NCI-H748 (cell line): ENCODE measurements around the gene CNDP2.
"Not testable (repeated sequence)": the region's sequence is repeated elsewhere in the genome, so short reads cannot be mapped to it uniquely, and the experiment has no call there.

ENCODE experiments used
- DNase-seq: peaks from one replicate; lab custom pipeline; 2025; ENCODE audit not compliant: unreplicated experiment; lab: John Stamatoyannopoulos, UW

CNDP2 gene

DNA sequence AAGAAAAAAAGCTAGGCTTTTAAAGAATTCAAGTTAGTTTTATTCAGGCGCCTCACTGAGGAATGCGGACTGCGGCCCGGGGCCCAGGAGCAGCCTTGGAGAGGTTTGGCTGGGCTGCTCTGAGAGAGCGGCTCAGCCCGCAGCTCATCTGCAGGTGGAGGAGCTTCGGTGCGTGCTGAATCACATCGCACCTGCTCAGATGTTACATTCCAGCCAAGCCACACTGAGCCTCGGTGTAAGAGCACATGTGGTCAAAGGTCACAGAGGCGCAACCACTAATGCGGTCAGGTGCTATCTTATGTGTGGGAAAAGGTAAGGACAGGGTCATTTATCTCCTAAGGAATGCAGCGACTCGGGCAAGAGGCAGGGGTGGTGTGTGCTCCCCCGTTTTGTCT, 21.1 kb downstream of the CNDP2 start:
- DNase-seq, result no peak

DNA sequence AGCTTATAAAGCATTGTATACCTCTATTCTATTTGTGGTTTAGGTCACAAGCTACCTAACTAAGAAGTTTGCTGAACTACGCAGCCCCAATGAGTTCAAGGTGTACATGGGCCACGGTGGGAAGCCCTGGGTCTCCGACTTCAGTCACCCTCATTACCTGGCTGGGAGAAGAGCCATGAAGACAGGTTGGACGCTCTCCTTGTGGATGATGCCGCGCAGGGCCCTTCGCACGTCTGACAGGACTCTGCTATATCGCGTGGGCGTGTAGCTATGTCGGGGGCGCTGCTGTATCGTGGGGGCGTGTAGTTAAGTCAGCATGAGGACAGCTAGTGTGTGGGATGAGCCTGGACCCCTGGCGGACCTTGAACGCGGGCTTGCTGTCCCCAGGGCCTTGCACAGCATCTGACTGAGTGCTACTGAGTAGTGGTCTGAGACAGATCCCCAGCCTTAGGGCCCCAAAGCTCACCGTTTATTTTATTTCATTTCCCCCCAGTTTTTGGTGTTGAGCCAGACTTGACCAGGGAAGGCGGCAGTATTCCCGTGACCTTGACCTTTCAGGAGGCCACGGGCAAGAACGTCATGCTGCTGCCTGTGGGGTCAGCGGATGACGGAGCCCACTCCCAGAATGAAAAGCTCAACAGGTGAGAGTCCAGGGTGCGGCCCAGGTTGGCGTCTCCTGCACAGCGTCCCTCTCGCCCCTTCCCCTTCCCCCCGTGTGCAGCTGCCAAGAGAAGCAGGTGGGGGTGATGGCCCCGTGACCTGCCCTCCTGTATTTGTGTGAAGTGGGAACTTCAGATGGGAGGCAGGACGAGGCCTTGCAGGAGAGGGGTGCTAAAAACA, 22.5 kb downstream of the CNDP2 start:
- no peak for DNase-seq

DNA sequence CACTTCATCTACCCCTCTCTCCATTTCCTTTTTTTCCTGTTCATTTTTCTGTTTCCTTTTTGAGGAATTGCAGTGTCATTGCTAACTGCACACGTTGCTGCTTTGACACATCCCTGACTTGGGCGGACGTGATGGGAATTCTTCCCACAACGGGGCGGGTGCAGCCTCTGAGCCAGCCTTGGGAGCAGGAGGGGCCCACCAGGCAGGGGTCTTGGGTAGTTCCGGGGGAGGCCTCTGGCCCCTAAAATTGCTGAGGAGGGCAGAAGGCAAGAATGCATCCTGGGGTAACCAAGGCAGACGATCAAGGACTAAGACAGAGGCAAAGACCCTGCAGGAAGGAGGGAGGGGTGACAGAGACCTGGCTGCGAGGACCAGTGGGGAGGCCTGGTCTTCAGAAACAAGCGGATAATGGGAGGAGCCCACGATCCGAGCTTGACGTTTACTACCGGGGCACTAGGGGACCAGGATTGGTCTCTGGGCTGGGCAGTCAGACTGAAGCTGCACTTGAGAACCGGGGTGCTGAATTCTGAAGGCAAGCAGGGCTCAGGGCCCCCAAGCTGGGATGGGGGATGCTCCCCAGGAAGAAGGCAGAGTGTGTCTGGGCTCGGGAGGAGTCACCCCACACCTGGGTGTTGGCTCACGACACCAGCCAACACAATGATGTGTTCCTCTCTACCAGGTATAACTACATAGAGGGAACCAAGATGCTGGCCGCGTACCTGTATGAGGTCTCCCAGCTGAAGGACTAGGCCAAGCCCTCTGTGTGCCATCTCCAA, 23.3 kb downstream of the CNDP2 start:
- DNase-seq, result no peak

DNA sequence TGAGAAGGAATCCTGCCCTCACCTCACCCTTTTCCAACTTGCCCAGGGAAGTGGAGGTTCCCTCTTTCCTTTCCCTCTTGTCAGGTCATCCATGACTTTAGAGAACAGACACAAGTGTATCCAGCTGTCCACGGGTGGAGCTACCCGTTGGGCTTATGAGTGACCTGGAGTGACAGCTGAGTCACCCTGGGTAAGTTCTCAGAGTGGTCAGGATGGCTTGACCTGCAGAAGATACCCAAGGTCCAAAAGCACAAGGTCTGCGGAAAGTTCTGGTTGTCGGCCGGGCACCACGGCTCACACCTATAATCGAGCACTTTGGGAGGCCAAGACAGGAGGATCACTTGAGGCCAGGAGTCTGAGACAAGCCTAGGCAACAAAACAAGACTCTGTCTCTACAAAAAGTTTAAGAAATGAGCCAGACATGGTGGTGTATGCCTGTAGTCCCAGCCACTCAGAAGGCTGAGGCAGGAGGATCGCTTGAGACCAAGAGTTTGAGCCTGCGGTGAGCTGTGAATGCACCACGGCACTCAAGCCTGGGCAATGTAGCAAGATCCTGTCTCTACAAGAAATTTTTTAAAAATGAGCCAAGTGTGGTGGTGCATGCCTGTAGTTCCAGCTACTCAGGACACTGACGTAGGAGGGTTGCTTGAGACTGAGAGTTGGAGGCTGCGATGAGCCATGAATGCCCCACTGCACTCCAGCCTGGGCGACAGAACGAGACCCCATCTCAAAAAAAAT, 24.1 kb downstream of the CNDP2 start:
- DNase-seq, result no peak

DNA sequence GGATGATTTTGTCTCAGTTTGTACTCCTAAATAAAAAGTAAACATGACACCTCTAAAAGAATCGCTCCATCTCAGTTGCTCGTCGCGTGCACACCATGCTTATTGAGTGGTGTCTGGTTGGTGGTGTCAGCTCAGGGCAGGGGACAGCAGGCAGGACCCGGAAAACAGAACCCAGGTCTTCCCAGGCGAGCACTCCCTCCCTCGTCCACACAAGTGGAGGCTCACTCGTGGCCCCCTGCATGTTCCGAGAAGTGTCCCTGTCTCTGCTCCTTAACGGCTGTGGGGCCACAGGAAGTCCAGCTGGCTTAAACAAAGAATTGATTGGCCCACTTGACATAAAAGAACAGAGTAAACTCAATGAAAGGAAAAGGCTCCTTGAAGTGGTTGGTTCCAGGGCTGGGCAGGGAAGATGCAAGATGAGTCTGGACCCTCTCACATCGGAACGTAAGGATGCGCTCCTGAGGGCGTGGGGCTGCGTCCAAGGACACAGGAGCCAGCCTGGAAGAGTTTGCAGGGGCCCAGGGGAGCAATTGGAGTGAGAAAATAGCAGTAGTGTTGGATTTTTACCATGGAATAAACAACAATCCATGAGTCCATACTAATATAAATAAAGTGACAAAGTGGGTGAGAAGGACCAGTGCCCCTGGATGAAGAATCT, 25.0 kb downstream of the CNDP2 start:
- DNase-seq, result no peak

DNA sequence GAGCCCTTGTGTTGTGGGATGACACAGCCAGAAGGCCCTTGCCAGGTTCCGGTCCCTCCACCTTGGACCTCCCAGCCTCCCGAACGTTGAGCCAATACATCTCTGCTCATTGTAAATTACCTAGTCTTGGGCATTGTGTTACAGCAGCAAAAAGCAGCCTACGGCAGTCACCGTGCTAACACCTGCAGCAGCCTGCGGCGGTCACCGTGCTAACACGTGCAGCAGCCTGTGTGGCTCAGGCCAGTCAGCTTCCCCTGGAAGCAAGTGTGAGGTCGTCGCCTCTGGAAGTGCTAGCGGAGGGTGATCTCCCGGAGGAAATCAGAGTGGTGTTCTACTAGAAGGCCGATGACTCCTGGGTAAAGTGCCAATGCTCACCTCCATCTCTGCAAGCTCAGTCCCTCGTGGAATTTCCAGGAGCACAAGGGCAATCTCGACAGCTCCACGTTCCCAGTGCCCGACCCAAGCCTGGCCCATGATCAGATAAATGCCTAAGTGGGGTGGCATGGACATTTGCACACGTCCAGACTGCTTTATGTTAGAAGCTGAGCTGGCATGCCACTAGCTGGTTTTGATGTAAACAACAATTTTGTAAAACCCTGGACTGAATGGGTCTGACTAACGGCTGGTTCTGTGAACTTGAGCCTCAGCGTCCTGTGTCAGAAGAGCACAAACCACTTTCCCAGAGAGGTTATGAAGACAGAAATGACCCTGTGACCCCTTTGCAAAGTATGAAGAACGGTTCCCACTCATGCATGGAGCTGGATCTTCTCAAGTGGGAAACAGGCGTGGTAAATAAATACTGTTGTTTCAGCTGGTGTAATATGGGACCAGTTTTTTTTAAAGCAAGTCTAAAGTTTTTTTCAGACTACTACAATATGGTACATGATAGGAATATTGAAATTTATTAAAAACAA, 26.7 kb downstream of the CNDP2 start:
- no peak for DNase-seq

DNA sequence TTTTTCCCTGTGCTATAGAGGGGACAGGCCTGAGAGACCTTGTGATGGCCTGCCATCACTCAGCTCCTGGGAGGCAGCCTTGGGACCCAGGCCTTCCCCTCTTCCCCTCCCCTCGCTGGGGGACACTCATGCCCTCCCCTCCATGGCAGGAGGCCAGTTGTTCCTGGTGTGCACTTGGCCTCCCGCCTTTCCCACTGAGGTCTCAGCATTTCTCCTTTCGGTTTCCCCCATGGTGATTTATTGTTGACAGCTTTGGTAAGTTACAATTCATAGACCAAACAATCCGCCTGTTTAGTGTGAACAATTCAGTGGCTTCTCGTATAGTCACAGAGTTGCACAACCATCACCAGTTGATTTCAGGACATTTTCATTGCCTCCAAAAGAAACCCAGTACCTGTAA, 27.9 kb downstream of the CNDP2 start:
- DNase-seq, result no peak

DNA sequence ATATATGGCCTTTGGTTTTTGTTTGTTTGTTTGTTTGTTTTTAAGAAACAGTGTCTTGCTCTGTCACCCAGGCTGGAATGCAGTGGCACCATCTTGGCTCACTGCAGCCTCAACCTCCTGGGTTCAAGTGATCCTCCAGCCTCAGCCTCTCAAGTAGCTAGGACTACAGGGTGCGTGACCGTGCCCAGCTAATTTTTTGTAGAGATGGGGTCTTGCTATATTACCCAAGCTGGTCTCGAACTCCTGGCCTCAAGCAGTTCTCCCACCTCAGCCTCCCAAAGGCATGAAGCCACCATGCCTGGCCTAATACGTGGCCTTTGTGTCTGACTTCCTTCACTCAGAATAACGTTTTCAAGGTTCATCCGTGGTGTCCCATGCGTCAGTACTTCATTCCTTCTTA, 28.8 kb downstream of the CNDP2 start:
- not testable (repeated sequence) for DNase-seq

DNA sequence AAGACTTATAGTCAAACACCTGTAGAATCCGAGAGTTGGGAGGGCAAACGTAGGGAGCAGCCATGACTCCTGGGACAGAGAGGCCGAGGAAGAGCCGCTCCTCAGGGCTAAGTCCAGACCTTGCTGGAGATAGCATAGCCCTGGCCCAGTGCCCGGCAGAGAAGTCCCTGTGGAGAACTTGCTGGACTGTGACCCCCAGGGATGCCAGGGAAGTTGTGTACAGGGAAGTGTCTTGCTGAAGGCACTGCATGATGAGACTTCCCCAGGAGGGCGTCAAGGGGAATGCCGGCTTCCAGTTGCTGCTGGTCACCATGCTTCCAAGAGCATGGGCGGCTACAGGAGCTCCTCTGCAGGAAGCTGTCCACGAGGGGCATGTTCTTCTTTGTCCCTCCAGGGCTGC, 29.6 kb downstream of the CNDP2 start:
- no peak for DNase-seq

DNA sequence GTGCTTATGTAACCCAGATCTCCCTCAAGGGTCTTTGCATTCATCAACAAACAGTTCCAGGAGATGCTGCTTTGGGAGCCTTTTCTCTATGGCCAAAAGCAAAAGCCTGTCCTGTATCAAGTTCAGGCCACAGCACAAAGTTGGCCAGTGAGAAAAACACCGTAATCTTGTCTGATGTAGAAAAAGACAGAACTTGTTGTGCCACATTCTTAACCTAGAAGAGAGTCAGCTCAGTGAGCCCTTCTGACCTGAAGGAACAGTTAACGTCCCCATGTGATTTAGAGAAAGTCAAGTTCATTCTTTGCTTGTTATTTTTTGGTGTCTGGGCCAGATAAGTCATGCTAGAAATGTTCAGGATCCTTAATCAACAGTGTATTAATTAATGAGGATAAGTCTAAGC, 30.3 kb downstream of the CNDP2 start:
- no peak for DNase-seq

DNA sequence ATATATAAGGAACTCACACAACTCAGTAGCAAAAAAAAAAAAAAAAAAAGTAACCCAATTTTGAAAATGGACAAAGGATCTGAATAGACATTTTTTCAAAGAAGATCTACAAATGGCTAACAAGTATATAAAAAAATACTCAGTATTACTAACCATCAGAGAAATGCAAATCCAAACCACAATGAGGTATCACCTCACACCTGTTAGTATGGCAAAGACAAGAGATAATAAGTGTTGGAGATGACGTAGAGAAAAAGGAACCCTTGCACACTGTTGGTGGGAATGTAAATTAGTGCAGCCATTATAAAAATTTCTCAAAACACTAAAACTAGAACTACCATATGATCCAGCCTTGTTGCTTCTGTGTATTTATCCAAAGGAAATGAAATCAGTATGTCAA, 32.3 kb downstream of the CNDP2 start:
- DNase-seq, result no peak

DNA sequence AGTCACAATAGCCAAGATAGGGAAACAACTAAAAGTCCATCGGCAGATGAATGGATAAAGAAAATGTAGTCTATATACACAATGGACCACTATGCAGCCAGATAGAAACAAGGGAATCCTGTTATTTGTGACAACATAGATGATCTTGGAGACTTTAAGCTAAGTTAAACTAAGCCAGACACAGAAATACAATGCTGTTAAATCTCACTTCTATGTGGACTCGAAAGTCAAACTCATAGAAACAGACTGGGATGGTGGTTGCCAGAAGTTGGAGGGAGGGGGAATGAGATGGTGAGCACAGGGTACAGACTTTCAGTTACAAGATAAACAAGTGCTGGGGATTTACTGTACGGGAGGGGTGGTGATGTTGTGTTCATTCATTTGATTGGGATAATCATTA, 32.8 kb downstream of the CNDP2 start:
- DNase-seq, result no peak

DNA sequence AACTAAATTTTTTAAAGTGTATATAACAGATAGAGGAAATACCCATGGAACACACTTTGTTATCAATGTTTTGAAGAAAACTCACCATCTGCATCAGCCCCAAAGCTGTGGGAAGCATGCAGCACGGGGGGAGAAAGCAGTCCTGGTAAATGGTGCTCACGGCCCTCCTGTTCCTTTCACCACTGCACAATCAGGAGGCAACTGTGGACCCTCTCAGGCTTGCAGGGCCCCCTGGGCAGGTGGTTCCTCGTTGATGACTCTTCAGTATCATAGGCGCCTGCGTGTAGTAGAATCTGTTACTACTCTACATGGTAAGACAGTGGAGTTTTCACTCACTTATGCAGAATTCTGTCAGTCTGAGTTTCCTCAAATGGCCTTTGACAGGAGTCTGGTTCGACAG, 33.2 kb downstream of the CNDP2 start:
- no peak for DNase-seq

DNA sequence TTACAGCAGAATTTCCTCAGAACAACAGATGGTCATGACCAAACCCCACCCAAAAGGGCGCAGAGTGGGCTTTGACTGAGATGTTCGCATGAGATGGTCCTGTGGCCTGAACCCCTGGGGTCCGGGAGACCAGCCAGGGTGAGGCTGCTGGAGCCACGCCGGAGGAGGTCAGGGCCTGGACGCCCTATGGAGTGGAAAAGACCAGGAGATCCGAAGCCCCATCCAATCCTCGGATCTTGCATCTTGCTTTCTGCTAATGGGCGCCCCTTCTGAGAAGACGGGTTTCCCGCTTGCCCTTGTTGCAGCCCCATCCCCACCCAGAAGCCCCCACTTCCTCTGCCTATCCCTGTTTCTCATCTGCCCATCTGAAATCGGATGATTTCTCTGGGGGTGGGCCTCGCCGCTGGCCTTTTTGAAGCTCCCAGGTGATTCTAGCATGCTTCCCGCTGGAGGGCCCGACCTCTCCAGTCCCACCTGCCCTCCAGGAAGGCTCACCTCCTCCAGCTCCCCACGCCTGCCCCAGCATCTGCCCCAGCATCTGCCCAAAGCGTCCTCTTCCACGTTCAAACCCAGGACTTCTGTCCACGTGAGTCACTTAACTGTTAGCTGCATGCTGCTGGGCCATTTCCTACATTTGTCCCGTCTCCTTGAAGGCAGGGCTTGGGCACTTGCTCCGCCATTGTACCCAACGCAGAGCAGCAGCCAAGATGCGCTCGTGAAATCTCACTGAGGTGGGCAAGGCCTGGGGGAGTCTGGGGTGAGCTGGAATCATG, 33.8 kb downstream of the CNDP2 start:
- DNase-seq, result no peak

DNA sequence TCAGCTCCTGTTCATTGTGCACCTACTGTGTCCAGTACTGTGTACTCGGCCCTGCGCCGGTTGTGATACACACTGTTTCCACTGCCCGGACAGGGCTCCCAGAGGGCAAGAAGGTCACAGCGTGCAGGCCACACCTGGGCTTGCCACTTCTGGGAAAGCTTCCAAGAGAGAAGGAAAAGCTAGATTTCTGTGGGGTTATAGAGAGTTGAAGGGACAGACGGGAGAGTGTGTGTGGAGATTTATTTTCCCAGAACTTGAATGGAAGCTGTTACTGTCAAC, 34.4 kb downstream of the CNDP2 start:
- no peak for DNase-seq

DNA sequence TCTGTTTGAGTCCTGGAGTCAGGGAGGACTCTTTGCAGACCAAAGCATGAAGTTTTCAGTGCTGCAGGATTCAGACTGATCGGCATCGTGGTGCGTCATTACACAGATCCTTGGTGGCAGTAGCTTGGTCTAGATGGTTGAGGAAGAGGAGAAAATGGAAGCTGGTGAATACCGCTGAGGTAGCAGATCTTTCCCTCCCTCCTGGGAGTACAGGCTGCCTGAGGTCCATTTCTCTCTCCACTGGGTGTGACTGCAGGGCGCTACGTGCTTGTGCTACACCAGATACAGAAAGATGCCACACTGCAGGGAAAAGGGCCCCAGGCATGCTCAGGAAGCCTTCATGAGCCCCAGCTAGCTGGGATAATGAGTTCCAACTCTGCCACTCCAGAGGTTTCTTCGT, 34.9 kb downstream of the CNDP2 start:
- no peak for DNase-seq

DNA sequence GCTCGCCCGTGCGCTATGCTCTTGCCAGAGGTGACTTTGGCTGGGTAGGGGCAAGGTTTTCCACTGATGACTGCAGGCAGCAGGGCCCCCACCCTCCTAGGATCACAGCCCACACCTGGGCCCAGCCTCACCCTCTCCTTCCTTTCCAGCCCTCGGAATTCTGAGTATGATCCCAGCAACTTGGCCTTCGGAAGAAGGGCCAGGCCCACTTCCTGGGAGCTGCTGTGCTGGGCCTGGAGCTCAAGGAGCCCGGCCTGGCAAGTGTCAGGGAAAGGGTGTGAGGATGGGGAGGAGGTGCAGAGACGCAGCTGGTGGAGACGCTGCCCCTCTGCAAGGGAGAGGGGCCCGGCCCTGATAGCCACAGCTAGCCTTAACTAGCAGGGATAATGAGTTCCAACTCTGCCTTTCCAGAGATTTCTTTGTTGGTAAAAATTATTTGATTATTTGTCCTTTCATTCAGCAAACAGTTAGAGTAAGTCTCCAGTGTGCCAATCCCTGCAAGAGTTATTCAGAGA, 36.4 kb downstream of the CNDP2 start:
- DNase-seq, result no peak

DNA sequence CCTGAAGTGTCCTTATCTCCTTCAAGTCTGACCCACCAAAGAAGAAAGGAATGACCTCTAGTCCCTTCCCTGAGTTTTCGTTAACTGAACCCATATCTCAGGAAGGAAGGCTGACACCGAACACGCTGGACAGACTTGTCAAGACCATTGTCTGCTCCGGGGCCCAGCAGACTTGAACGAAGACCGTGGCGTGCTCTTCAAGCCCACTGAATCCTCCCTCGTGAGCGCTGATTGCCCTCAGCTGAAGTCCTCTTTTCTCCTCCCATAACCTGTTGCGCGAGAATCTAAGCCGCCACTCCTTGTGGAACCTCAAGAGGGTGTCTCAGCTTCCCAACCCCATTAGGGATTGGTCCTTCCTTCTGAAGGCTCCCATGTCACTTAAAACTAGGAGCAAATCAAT, 37.5 kb downstream of the CNDP2 start:
- DNase-seq, result no peak

DNA sequence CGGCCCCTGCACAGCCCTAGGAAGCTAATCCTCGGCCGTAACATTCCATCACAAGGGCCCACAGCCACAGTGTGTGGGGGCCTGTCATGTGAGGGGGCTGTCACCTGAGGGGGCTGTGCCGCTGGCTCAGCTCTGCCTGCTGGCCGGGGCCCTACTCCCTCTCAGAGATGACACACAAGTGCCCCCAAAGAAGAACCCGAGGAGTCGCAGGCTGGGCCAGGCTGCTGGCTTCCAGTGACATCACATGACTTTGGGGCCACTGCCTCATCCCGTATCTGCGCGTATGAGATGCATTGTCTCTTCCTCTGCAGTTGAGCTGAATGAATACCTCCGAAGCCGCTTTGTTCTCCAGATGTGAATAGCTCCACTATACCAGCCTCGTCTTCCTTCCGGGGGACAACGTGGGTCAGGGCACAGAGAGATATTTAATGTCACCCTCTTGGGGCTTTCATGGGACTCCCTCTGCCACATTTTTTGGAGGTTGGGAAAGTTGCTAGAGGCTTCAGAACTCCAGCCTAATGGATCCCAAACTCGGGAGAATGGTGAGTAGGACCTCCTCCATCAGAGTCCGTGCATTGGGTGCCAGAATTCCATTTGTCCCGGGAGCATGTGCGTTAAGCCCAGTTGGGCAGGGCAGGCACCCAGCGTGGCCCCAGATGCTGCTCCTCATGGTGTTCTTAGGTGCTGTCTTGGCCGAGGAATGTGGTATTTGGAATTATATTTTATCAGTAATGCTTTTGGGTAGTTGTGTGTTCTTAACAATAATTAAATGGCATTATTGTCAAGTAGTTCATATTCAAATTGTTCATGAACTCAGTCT, 38.2 kb downstream of the CNDP2 start, which contains the start of gene CNDP1:
TSS of gene CNDP1 (plus strand) at position 351 of the 820 bp plus-strand sequence. CDS start at position 519, 168 bp downstream.
- DNase-seq, result no peak
